Gastrocnemius medialis (tissue), 4 donors: ENCODE results near the gene SMARCA4. TPM values are rescaled to one million over a fixed set of nuclear protein-coding genes. Genes with fewer than 3 reads are reported as not detected.

Experiments used
- ATAC-seq, 2 donors: fragments of 150-250 bp; one replicate each; pipeline ENCODE4 v1.9.1; 2016
- DNase-seq, 2 donors: peaks; one replicate each; pipeline ENCODE4 v3.0.0-alpha.2; 2019
- H3K27ac ChIP-seq, 4 donors: fragments of 200-600 bp; sonication (generic); 1 replicate in 1 of 4; 2 replicates in 3 of 4; pipeline ENCODE4 v1.5.1; 2016 to 2018; ENCODE audit warnings: mild to moderate bottlenecking in 2 of 4, moderate library complexity in 1 of 4
- H3K27me3 ChIP-seq, 3 donors: fragments of 200-600 bp; sonication (generic) in 2 of 3; 1 replicate in 1 of 3; 2 replicates in 2 of 3; pipeline versions ENCODE4 v1.5.1 to v1.6.0; 2016 to 2019; ENCODE audit warnings: mild to moderate bottlenecking in 1 of 3, moderate library complexity in 1 of 3
- H3K36me3 ChIP-seq, 2 donors: fragments of 200-600 bp; sonication (generic) in 1 of 2; one replicate each; pipeline ENCODE4 v1.5.1; 2017 to 2018
- H3K4me1 ChIP-seq, 2 donors: fragments of 200-600 bp; sonication (generic) in 1 of 2; one replicate each; pipeline ENCODE4 v1.5.1; 2016 to 2017; ENCODE audit warnings: mild to moderate bottlenecking in 2 of 2
- H3K4me3 ChIP-seq, 4 donors: fragments of 200-600 bp; sonication (generic) in 3 of 4; 1 replicate in 1 of 4; 2 replicates in 3 of 4; pipeline ENCODE4 v1.5.1; 2016 to 2019; ENCODE audit warnings: mild to moderate bottlenecking in 2 of 4
- H3K9me3 ChIP-seq, 3 donors: fragments of 200-600 bp; sonication (generic) in 2 of 3; 1 replicate in 1 of 3; 2 replicates in 2 of 3; pipeline ENCODE4 v1.5.1; 2016 to 2019
- POLR2A ChIP-seq, 2 donors: fragments of 450-650 bp; IDR thresholded peaks; one replicate each; pipeline ENCODE4 v1.6.1; 2017; ENCODE audit warnings: antibody characterized with exemption in 2 of 2, mild to moderate bottlenecking in 2 of 2, moderate library complexity in 2 of 2
- in situ Hi-C, 4 donors: fragments of 200-750 bp; cut with MboI; loops; one replicate each; pipeline versions ENCODE4 v1.15.0 to v1.8.0; 2017; ENCODE audit warnings: low sequenced_read_pairs in 4 of 4
- intact Hi-C: fragments of 100-400 bp; cut with DNase I; formaldehyde crosslinking; loops from one replicate; pipeline ENCODE4 v1.15.1; 2023; ENCODE audit warnings: low total_unique reads
- total RNA-seq, 4 donors: library from RNA; depleted of rRNA; stranded (reverse); fragments of >200 nt; gene quantifications; one replicate each; pipeline versions ENCODE4 v1.1.0 to v1.2.3, GENCODE V29; 2016
- TF ChIP-seq, protein P1 (sequence below), 5 experiments: fragments of 450-650 bp in 3 of 5; fragments of 200-600 bp in 2 of 5; sonication (generic) in 2 of 5; IDR thresholded peaks in 4 of 5; conservative IDR thresholded peaks in 1 of 5; 1 replicate in 4 of 5; 2 replicates in 1 of 5; pipeline ENCODE4 v1.5.1; 2016 to 2019; ENCODE audit warnings: antibody characterized with exemption in 5 of 5, mild to moderate bottlenecking in 3 of 5, moderate library complexity in 3 of 5

SMARCA4 gene
- total RNA-seq, 4 donors from 2014 or later, result 24.0 to 72.6 (median 68.7) TPM

DNA sequence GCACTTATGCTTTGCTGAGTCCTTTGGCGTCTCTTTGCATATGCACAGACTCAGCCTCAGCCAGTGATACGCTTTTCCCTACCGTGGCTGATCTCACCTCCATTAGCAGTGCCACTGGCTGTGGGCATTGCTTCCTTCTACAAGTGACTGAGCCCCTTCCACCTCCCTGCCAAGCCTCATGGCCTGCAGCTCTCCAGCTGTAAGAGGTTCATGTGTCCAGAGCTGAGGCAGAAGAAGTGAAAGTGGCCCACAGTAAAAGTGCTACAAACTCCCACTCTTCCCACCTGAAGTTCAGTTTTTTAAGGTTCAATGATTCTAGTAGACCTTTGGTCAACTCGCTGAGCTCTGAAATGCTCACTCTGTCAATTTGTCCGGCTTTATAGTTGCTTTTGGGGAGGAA, 44.7 kb downstream of the SMARCA4 start:
- no peak overlapping the region for H3K27ac ChIP-seq
- in situ Hi-C loops (no loop called here), intact Hi-C loops (no loop called here)
- no peaks in the 10 kb centered on the region for H3K9me3 ChIP-seq
- peaks cover 0 to 62% of the 10 kb centered on the region in 2 donors for H3K36me3 ChIP-seq
- DNase-seq (no peak), ATAC-seq (no peak)
- H3K4me3 ChIP-seq, result no peak overlapping the region
- TF ChIP-seq, protein P1, sequence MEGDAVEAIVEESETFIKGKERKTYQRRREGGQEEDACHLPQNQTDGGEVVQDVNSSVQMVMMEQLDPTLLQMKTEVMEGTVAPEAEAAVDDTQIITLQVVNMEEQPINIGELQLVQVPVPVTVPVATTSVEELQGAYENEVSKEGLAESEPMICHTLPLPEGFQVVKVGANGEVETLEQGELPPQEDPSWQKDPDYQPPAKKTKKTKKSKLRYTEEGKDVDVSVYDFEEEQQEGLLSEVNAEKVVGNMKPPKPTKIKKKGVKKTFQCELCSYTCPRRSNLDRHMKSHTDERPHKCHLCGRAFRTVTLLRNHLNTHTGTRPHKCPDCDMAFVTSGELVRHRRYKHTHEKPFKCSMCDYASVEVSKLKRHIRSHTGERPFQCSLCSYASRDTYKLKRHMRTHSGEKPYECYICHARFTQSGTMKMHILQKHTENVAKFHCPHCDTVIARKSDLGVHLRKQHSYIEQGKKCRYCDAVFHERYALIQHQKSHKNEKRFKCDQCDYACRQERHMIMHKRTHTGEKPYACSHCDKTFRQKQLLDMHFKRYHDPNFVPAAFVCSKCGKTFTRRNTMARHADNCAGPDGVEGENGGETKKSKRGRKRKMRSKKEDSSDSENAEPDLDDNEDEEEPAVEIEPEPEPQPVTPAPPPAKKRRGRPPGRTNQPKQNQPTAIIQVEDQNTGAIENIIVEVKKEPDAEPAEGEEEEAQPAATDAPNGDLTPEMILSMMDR (IDR thresholded peaks at IDR 0.05 in 4 of 5, conservative IDR thresholded peaks at IDR 0.05 in 1 of 5), result no peak
- no peak for TF ChIP-seq POLR2A (IDR thresholded peaks at IDR 0.05)
- no peaks in the 10 kb centered on the region for H3K27me3 ChIP-seq
- no peaks in the 10 kb centered on the region for H3K4me1 ChIP-seq

DNA sequence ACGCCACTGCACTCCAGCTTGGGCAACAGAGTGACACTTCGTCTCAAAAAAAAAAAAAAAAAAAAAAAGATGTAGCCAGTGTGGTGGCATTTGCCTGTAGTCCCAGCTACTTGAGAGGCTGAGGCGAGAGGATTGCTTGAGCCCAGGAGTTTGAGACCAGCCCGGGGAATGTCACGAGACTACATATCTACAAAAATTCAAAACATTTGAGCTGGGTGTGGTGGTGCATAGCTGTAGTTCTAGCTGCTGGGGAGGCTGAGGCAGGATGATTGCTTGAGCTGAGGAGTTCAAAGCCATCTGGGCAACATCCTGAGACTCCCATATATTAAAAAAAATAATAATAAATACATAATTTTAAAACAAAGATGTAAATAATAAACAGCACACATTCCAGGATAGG, 46.6 kb downstream of the SMARCA4 start:
- H3K36me3 ChIP-seq, result peaks cover 0 to 72% of the 10 kb centered on the region in 2 donors
- intact Hi-C loops, result no loop called here

DNA sequence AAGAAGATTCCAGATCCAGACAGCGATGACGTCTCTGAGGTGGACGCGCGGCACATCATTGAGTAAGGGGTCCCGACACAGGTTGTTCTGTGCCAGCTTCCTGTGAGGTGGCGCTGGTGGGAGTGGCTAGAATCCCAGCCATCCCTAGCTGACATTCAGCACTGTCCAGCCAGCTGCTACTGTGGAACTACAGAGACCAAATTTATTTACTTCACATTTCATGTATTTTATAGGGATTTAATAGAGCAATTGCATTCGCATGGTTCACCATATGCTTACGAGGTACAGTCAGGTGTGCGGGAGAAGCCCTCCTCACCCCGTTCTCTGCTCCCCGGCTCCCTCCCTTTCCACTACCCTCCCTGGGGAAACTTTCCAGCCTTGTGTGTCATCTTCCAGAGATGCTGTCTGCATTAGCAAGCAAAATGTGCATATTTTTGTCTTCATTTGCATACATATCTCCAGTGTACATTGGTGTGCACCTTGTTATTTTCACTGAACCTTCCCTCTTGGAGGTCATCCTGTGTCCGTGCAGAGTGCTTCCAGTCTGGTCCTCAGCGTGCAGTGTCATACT, 47.2 kb downstream of the SMARCA4 start:
- no peaks in the 10 kb centered on the region for H3K27me3 ChIP-seq
- intact Hi-C loops (no loop called here), in situ Hi-C loops (no loop called here)
- H3K27ac ChIP-seq, result no peak overlapping the region
- H3K4me3 ChIP-seq, result no peak overlapping the region
- DNase-seq (no peak), ATAC-seq (no peak)
- TF ChIP-seq, protein P1 (IDR thresholded peaks at IDR 0.05 in 4 of 5, conservative IDR thresholded peaks at IDR 0.05 in 1 of 5), result no peak
- no peak for TF ChIP-seq POLR2A (IDR thresholded peaks at IDR 0.05)
- peaks cover 0 to 76% of the 10 kb centered on the region in 2 donors for H3K36me3 ChIP-seq
- no peaks in the 10 kb centered on the region for H3K9me3 ChIP-seq
- no peaks in the 10 kb centered on the region for H3K4me1 ChIP-seq

More for the DNA sequence above, 46.6 kb downstream of the SMARCA4 start:
- no peak for DNase-seq
- no peak overlapping the region for H3K27ac ChIP-seq
- H3K9me3 ChIP-seq, result no peaks in the 10 kb centered on the region
- H3K4me1 ChIP-seq, result no peaks in the 10 kb centered on the region
- no peak overlapping the region for H3K4me3 ChIP-seq
- no peaks in the 10 kb centered on the region for H3K27me3 ChIP-seq
- TF ChIP-seq POLR2A (IDR thresholded peaks at IDR 0.05), result no peak
- TF ChIP-seq, protein P1 (IDR thresholded peaks at IDR 0.05 in 4 of 5, conservative IDR thresholded peaks at IDR 0.05 in 1 of 5), result no peak
- ATAC-seq, result no peak
- in situ Hi-C loops, result no loop called here

DNA sequence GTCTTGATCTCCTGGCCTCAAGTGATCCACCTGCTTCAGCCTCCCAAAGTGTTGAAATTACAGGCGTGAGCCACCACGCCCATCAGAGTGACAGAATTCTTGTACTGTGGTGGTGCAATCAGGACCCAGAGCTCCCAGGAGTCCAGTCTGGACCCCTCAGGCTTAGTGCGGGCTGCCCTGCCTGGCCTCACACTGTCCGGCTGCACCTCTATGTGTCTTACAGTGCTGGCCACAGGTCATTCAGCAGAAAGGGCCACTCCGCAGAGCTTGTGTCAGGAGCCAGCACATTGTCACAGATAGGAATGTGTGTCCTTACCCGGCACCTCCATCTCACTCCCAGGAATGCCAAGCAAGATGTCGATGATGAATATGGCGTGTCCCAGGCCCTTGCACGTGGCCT, 49.2 kb downstream of the SMARCA4 start:
- ATAC-seq (no peak), DNase-seq (no peak)
- TF ChIP-seq, protein P1 (IDR thresholded peaks at IDR 0.05 in 4 of 5, conservative IDR thresholded peaks at IDR 0.05 in 1 of 5), result no peak
- TF ChIP-seq POLR2A (IDR thresholded peaks at IDR 0.05), result no peak
- intact Hi-C loops (no loop called here), in situ Hi-C loops (no loop called here)
- H3K4me3 ChIP-seq, result no peak overlapping the region
- H3K36me3 ChIP-seq, result peaks cover 0 to 75% of the 10 kb centered on the region in 2 donors
- no peak overlapping the region for H3K27ac ChIP-seq
- H3K4me1 ChIP-seq, result no peaks in the 10 kb centered on the region
- H3K27me3 ChIP-seq, result no peaks in the 10 kb centered on the region
- no peaks in the 10 kb centered on the region for H3K9me3 ChIP-seq

DNA sequence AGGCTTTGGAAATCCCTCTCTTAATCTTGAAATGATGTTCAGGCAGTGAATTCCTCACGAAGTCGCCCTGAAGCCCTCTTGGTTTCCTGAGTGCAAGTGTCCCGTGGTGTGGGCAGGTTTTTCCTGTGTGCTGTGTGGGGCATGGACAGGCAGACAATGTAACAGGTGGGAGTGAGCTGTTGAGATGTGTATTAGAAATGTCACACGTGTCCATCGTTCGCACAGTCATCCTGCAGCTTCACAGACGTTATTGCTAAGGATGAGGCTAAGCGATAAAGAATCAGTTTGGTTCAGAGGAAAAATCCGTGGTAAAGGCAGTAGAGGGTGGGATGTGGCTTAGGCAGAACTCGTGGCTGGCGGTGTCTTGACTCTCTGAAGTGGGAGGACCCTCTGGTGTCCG, 51.7 kb downstream of the SMARCA4 start:
- no peaks in the 10 kb centered on the region for H3K4me1 ChIP-seq
- intact Hi-C loops, result no loop called here

More for the DNA sequence above, 51.7 kb downstream of the SMARCA4 start:
- H3K4me3 ChIP-seq, result no peak overlapping the region
- no peak overlapping the region for H3K27ac ChIP-seq
- no peaks in the 10 kb centered on the region for H3K27me3 ChIP-seq
- H3K9me3 ChIP-seq, result no peaks in the 10 kb centered on the region
- TF ChIP-seq POLR2A (IDR thresholded peaks at IDR 0.05), result no peak
- TF ChIP-seq, protein P1 (IDR thresholded peaks at IDR 0.05 in 4 of 5, conservative IDR thresholded peaks at IDR 0.05 in 1 of 5), result no peak
- peaks cover 0 to 78% of the 10 kb centered on the region in 2 donors for H3K36me3 ChIP-seq
- ATAC-seq, result no peak
- no peak for DNase-seq
- in situ Hi-C loops, result no loop called here
